Measurements from ENCODE around the gene EML1. TPM values are rescaled to one million over a fixed set of nuclear protein-coding genes. Genes with fewer than 3 reads are reported as not detected.

The EML1 gene
- total and polyA plus RNA-seq, 2 of the 13 experiments (the other 11 are each of a cell fraction or from before 2014, with no cell fraction given) = 0.59 to 1.7 TPM

DNA sequence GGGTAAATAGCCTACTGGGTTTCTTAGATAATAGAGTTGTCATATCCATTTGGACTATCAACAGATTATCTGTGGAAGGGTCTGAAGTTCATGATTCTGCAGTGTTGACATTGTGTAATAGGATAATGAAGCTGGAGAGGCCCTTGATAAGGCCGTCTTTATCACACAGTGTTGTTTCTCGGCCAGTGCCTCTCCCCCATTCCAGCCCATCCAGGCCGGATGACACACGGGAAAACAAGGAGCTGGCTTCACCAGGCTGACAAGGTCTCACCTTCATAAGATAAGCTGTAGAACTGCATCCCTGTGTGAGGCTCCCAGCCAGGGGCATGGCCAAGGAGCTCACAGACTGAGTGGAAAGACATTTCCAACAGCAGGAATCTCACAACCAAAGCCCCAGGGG lies 8.7 kb upstream of the EML1 start (continued):
- TF ChIP-seq HNF4A (CRISPR knock-in tag; IDR thresholded peaks at IDR 0.05) = peak; percentile 95
- no peak for TF ChIP-seq DR1 (CRISPR knock-in tag; IDR thresholded peaks at IDR 0.05)
- no peak for TF ChIP-seq NPAS2 (CRISPR knock-in tag; IDR thresholded peaks at IDR 0.05; ENCODE audit: borderline replicate concordance)
- TF ChIP-seq KDM3A (CRISPR knock-in tag; IDR thresholded peaks at IDR 0.05; ENCODE audit: low read depth) = no peak; the same call in 1 of the 2 replicates
- TF ChIP-seq FOXP4 (CRISPR knock-in tag; IDR thresholded peaks at IDR 0.05) = peak; percentile 89
- TF ChIP-seq, protein P1, sequence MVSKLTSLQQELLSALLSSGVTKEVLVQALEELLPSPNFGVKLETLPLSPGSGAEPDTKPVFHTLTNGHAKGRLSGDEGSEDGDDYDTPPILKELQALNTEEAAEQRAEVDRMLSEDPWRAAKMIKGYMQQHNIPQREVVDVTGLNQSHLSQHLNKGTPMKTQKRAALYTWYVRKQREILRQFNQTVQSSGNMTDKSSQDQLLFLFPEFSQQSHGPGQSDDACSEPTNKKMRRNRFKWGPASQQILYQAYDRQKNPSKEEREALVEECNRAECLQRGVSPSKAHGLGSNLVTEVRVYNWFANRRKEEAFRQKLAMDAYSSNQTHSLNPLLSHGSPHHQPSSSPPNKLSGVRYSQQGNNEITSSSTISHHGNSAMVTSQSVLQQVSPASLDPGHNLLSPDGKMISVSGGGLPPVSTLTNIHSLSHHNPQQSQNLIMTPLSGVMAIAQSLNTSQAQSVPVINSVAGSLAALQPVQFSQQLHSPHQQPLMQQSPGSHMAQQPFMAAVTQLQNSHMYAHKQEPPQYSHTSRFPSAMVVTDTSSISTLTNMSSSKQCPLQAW (CRISPR knock-in tag; IDR thresholded peaks at IDR 0.05) = no peak
- TF ChIP-seq IRX3 (CRISPR knock-in tag; IDR thresholded peaks at IDR 0.05; ENCODE audit: borderline replicate concordance, low read depth) = no peak
- no peak for TF ChIP-seq ZNF446 (CRISPR knock-in tag; IDR thresholded peaks at IDR 0.05)
- no peak for TF ChIP-seq ZNF674 (CRISPR knock-in tag; IDR thresholded peaks at IDR 0.05; ENCODE audit: low read depth)
- TF ChIP-seq, protein P2, sequence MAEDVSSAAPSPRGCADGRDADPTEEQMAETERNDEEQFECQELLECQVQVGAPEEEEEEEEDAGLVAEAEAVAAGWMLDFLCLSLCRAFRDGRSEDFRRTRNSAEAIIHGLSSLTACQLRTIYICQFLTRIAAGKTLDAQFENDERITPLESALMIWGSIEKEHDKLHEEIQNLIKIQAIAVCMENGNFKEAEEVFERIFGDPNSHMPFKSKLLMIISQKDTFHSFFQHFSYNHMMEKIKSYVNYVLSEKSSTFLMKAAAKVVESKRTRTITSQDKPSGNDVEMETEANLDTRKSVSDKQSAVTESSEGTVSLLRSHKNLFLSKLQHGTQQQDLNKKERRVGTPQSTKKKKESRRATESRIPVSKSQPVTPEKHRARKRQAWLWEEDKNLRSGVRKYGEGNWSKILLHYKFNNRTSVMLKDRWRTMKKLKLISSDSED (CRISPR knock-in tag; IDR thresholded peaks at IDR 0.05) = no peak
- TF ChIP-seq RBFOX2 (IDR thresholded peaks at IDR 0.05; ENCODE audit: low read depth, low read length) = no peak
- no peak for TF ChIP-seq SSRP1 (CRISPR knock-in tag; IDR thresholded peaks at IDR 0.05)
- no peak for TF ChIP-seq KLF12 (CRISPR knock-in tag; IDR thresholded peaks at IDR 0.05; ENCODE audit: borderline replicate concordance)
- TF ChIP-seq RFX5 (IDR thresholded peaks at IDR 0.05; ENCODE audit: low read depth, low read length) = no peak
- no peak for TF ChIP-seq ESRRA (CRISPR knock-in tag; IDR thresholded peaks at IDR 0.05; ENCODE audit: low read depth)
- TF ChIP-seq ZNF414 (CRISPR knock-in tag; IDR thresholded peaks at IDR 0.05) = no peak
- TF ChIP-seq ZNF274 (CRISPR knock-in tag; IDR thresholded peaks at IDR 0.05) = no peak
- no peak for TF ChIP-seq ATF3 (CRISPR knock-in tag; IDR thresholded peaks at IDR 0.05)
- no peak; the same call in 1 of the 2 replicates for TF ChIP-seq PATZ1 (CRISPR knock-in tag; IDR thresholded peaks at IDR 0.05)
- no peak for TF ChIP-seq ZNF766 (CRISPR knock-in tag; IDR thresholded peaks at IDR 0.05; ENCODE audit: borderline replicate concordance)
- TF ChIP-seq SMAD3 (CRISPR knock-in tag; IDR thresholded peaks at IDR 0.05) = no peak
- TF ChIP-seq ZNF703 (CRISPR knock-in tag; IDR thresholded peaks at IDR 0.05; ENCODE audit: borderline replicate concordance) = no peak
- TF ChIP-seq RXRB (CRISPR knock-in tag; IDR thresholded peaks at IDR 0.05; ENCODE audit: borderline replicate concordance) = peak; percentile 66; the same call in 1 of the 2 replicates
- no peak for TF ChIP-seq MEIS2 (CRISPR knock-in tag; IDR thresholded peaks at IDR 0.05)
